Astrocyte (in vitro differentiated cells and primary cell): ENCODE results near the gene CLEC14A.

Source experiments
- CTCF ChIP-seq: IDR thresholded peaks from 2 replicates; pipeline ENCODE4 v1.5.1; 2011; ENCODE audit warnings: low read depth, mild to moderate bottlenecking, inconsistent platforms, low read length, moderate library complexity; ENCODE audit not compliant: insufficient read depth
- EZH2 ChIP-seq: IDR thresholded peaks from 2 replicates; pipeline ENCODE4 v1.6.1; 2012; ENCODE audit warnings: mild to moderate bottlenecking, low read length, inconsistent platforms; ENCODE audit not compliant: insufficient read depth

GRCh38 chr14:38206689-38207376 is 49.1 kb downstream of the CLEC14A start:
- TF ChIP-seq CTCF, result no peak
- TF ChIP-seq EZH2, result no peak
